ENCODE results near the gene ZNF689. TPM values are rescaled to one million over a fixed set of nuclear protein-coding genes. Genes with fewer than 3 reads are reported as not detected.

Gene ZNF689
- 1 to 10 TPM; 8.7 to 9.9 TPM for total RNA-seq

DNA sequence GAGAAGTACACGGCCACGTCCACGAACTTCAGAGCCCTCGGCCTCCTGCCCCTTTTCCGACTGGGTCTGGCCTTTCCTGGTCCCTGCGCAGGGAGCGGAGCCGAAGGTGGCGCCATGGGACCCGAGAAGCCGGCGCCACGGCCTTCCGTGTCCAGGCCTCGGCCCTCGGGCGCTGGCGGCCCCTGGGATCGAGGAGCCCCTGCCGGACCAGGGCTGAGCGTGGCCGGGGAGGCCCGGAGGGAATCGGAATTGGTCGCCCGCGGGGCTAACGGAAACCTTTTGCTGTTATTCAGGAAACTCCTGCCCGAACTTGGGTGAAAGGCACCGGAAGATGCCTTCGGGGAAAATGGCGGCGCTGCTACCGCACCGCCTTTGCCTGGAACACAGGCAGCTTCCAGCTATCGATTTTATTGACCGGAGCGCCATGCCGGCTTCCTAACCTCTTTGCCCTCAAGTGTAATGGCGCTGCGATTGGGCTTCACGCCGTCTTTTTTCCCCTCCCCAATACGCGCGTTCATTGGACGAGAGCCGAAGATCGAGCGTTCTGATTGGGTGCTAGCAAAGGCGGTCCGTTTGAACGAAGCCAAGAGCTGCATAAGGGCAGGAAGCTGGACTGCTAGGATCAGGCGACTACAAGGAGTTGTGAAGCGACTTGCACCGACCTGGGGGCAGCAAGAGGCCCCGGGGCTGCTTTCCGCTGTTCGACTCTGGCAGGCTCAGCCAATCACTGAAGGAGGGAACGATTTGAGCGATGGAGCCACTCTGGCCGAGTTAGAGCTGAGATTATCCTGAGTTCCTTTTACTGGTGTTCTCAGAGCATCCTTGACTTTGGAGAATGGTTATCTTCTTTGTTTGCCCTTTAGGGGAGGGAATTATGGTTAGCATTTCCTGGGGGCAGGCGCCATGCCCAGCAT is at the start of gene ZNF689:
Gene ZNF689, minus strand, starts transcription at position 464 of the 914 bp plus-strand sequence. Its CDS starts 348 bp downstream, at position 116.
- ChIA-PET POLR2A (interaction anchor here (0.6 to 2.2 kb wide), 14 partner anchors 10 to 215 kb away, joined by 3 to 15 read pairs (median 4); partner anchors contain the start of genes DCTPP1, PRR14, ZNF48 and ZNF688), CTCF (interaction anchor here (0.8 to 5.1 kb wide), 11 partner anchors 9 to 518 kb away, joined by 3 to 45 read pairs (median 5); partner anchors contain the start of genes DCTPP1, PRR14, TBC1D10B and TBX6)
- Mint-ChIP-seq H3K4me1 (ENCODE audit: low read depth) (peaks cover 15% of the 10 kb centered on the region), H3K36me3 (peaks cover 9% of the 10 kb centered on the region), H3K27ac (peak within 1 kb of the TSS; percentile 94), H3K27me3 (no peaks in the 10 kb centered on the region), H3K9me3 (no peaks in the 10 kb centered on the region), H3K4me3 (peak within 1 kb of the TSS; percentile 89)
- DNase-seq = peak; percentile 98
- intact Hi-C loops (cut with micrococcal nuclease) = loop anchor here (1.0 to 5.0 kb wide), 5 partner anchors 40 to 178 kb away; partner anchors contain the start of genes DCTPP1, FBRS and PRR14

- intact Hi-C loops (cut with micrococcal nuclease) = loop anchor here (1.0 to 10.0 kb wide), 13 partner anchors 9 to 798 kb away; partner anchors contain the start of genes ALDOA, ARMC5, CFAP119 and PHKG2
- POLR2A ChIA-PET = interaction anchor here (0.5 to 3.1 kb wide), 15 partner anchors 9 to 593 kb away, joined by 3 to 17 read pairs (median 4); partner anchors contain the start of genes ALDOA, DCTPP1, PRR14 and SRCAP
- no peaks in the 10 kb centered on the region for H3K9me3 Mint-ChIP-seq
- peaks cover 54% of the 10 kb centered on the region for H3K36me3 Mint-ChIP-seq
- peak; percentile 98 for DNase-seq
- CTCF ChIA-PET = interaction anchor here (0.5 to 4.7 kb wide), 12 partner anchors 8 to 266 kb away, joined by 3 to 86 read pairs (median 4); partner anchors contain the start of genes DCTPP1, PHKG2, PRR14 and ZNF785
- H3K27me3 Mint-ChIP-seq = no peaks in the 10 kb centered on the region
- peak overlapping the region; percentile 96 for H3K4me3 Mint-ChIP-seq
- peaks cover 45% of the 10 kb centered on the region for H3K4me1 Mint-ChIP-seq (ENCODE audit: low read depth)
- peak overlapping the region; percentile 100 for H3K27ac Mint-ChIP-seq
Observed at GRCh38 chr16:30658731-30659506, 48.7 kb upstream of the ZNF689 start.

- Mint-ChIP-seq H3K4me1 (ENCODE audit: low read depth) (peaks cover 38% of the 10 kb centered on the region), H3K36me3 (peaks cover 47% of the 10 kb centered on the region), H3K9me3 (no peaks in the 10 kb centered on the region), H3K27ac (peak within 1 kb of the TSS; percentile 100), H3K27me3 (no peaks in the 10 kb centered on the region), H3K4me3 (peak within 1 kb of the TSS; percentile 96)
- ChIA-PET POLR2A (interaction anchor here (0.5 to 3.1 kb wide), 13 partner anchors 8 to 593 kb away, joined by 3 to 17 read pairs (median 4); partner anchors contain the start of genes ALDOA, DCTPP1, PRR14 and SRCAP), CTCF (interaction anchor here (0.7 to 4.7 kb wide), 10 partner anchors 7 to 228 kb away, joined by 3 to 86 read pairs (median 6); partner anchors contain the start of genes DCTPP1, PRR14 and ZNF785)
- intact Hi-C loops (cut with micrococcal nuclease) = loop anchor here (1.0 to 10.0 kb wide), 13 partner anchors 8 to 799 kb away; partner anchors contain the start of genes ALDOA, ARMC5, CFAP119 and PHKG2
- peak; percentile 100 for DNase-seq
Observed at GRCh38 chr16:30657866-30658730, 47.9 kb upstream of the ZNF689 start, which contains the start of gene FBRS. TSS of gene FBRS (plus strand) at chr16:30658431. CDS start at chr16:30659519, 1,088 bp downstream.

DNA sequence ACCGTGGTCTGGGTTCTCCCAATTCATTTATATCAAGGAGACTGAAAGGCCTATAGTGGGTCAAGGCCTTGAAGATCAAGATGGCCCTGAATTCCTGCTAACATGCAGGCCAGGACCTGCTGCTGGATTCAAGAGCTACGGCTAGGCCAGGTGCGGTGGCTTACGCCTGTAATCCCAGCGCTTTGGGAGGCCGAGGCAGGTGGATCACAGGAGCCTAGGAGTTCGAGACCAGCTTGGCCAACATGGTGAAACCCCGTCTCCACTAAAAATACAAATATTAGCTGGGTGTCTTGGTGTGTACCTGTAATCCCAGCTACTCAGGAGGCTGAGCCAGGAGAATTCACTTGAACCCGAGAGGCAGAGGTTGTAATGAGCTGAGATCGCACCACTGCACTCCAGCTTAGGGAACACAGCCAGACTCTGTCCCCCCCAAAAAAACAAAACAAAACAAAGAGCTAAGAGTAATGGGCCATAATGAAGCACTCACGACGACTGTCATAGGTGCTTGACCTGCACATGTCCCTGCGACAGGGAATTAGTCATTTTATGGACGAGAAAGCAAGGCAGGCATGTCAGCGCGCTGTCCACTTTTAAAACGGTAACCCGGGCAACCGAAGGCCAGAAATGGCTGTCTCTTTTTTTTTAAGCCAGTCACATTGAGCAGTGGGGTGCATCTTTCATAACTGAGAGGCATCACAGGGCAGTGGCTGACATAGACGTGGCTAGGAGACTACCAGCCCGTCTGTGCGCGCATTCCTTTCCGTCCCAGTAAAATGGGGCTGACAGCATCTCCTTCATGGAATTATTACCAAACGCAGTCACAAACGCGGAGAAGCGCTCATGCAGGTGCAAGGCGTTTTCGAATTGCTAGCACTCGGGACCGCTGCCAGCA is 47.0 kb upstream of the ZNF689 start:
- Mint-ChIP-seq H3K4me3 (peak overlapping the region; percentile 73), H3K4me1 (ENCODE audit: low read depth) (peaks cover 40% of the 10 kb centered on the region), H3K36me3 (peaks cover 47% of the 10 kb centered on the region), H3K27me3 (no peaks in the 10 kb centered on the region), H3K27ac (peak overlapping the region; percentile 82), H3K9me3 (no peaks in the 10 kb centered on the region)
- CTCF ChIA-PET = interaction anchor here (0.7 to 2.5 kb wide), 4 partner anchors 28 to 127 kb away, joined by 4 to 13 read pairs (median 6); no protein-coding TSS in a partner anchor
- POLR2A ChIA-PET = no interaction called here
- DNase-seq = no peak
- intact Hi-C loops (cut with micrococcal nuclease) = loop anchor here (5.0 to 10.0 kb wide), 5 partner anchors 90 to 800 kb away; partner anchors contain the start of genes ALDOA, ARMC5, CFAP119 and PHKG2

DNA sequence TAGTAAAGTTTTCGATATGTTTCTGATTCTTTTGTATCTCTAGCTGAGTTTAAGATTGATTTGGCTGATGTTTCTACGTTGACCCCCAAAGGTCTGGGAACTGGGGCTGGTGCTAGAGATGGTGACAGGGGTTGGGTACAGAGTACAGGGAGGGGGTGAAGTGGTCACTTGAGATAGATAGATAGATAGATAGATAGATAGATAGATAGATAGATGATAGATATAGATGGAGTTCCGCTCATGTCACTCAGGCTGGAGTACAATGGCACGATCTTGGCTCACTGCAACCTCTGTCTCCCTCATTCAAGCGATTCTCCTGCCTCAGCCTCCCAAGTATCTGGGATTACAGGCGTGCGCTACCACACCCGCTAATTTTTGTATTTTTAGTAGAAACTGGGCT is 46.2 kb upstream of the ZNF689 start:
- DNase-seq = no peak
- ChIA-PET POLR2A (no interaction called here), CTCF (interaction anchor here (1.2 to 2.5 kb wide), 2 partner anchors 28 to 37 kb away, joined by 8 to 13 read pairs; no protein-coding TSS in a partner anchor)
- Mint-ChIP-seq H3K9me3 (no peaks in the 10 kb centered on the region), H3K4me3 (no peak overlapping the region), H3K27ac (peak overlapping the region; percentile 14), H3K27me3 (no peaks in the 10 kb centered on the region), H3K4me1 (ENCODE audit: low read depth) (peaks cover 36% of the 10 kb centered on the region), H3K36me3 (peaks cover 40% of the 10 kb centered on the region)
- intact Hi-C loops (cut with micrococcal nuclease) = loop anchor here (5.0 to 10.0 kb wide), 5 partner anchors 91 to 801 kb away; partner anchors contain the start of genes ALDOA, ARMC5, CFAP119 and PHKG2

- no peaks in the 10 kb centered on the region for H3K9me3 Mint-ChIP-seq
- POLR2A ChIA-PET = no interaction called here
- intact Hi-C loops (cut with micrococcal nuclease) = loop anchor here (5.0 to 10.0 kb wide), 5 partner anchors 91 to 801 kb away; partner anchors contain the start of genes ALDOA, ARMC5, CFAP119 and PHKG2
Observed at GRCh38 chr16:30655815-30656347, 45.7 kb upstream of the ZNF689 start.

GRCh38 chr16:30654856-30655255 is 44.7 kb upstream of the ZNF689 start:
- ChIA-PET POLR2A (no interaction called here), CTCF (no interaction called here)
- Mint-ChIP-seq H3K27ac (no peak overlapping the region), H3K4me1 (ENCODE audit: low read depth) (peaks cover 34% of the 10 kb centered on the region), H3K4me3 (no peak overlapping the region), H3K9me3 (no peaks in the 10 kb centered on the region), H3K27me3 (no peaks in the 10 kb centered on the region), H3K36me3 (peaks cover 30% of the 10 kb centered on the region)
- DNase-seq = no peak
- intact Hi-C loops (cut with micrococcal nuclease) = loop anchor here (5.0 to 10.0 kb wide), 5 partner anchors 92 to 802 kb away; partner anchors contain the start of genes ALDOA, ARMC5, CFAP119 and PHKG2

More at GRCh38 chr16:30655815-30656347, 45.7 kb upstream of the ZNF689 start:
- Mint-ChIP-seq H3K27ac (no peak overlapping the region), H3K4me3 (no peak overlapping the region), H3K27me3 (no peaks in the 10 kb centered on the region), H3K4me1 (ENCODE audit: low read depth) (peaks cover 33% of the 10 kb centered on the region), H3K36me3 (peaks cover 36% of the 10 kb centered on the region)
- no peak for DNase-seq
- CTCF ChIA-PET = interaction anchor here (2.5 kb wide), 1 partner anchor 38 kb away, joined by 13 read pairs; no protein-coding TSS in a partner anchor

GRCh38 chr16:30652718-30653117 is 42.5 kb upstream of the ZNF689 start:
- no peak for DNase-seq
- ChIA-PET CTCF (interaction anchor here (3.0 kb wide), 1 partner anchor 41 kb away, joined by 23 read pairs; no protein-coding TSS in a partner anchor), POLR2A (no interaction called here)
- peak overlapping the region; percentile 88 for H3K4me3 Mint-ChIP-seq
- peaks cover 36% of the 10 kb centered on the region for H3K4me1 Mint-ChIP-seq (ENCODE audit: low read depth)
- H3K27ac Mint-ChIP-seq = peak overlapping the region; percentile 88
- H3K9me3 Mint-ChIP-seq = no peaks in the 10 kb centered on the region
- intact Hi-C loops (cut with micrococcal nuclease) = loop anchor here (10.0 kb wide), 2 partner anchors 222 to 588 kb away; partner anchors contain the start of gene ALDOA
- no peaks in the 10 kb centered on the region for H3K27me3 Mint-ChIP-seq
- peaks cover 30% of the 10 kb centered on the region for H3K36me3 Mint-ChIP-seq

DNA sequence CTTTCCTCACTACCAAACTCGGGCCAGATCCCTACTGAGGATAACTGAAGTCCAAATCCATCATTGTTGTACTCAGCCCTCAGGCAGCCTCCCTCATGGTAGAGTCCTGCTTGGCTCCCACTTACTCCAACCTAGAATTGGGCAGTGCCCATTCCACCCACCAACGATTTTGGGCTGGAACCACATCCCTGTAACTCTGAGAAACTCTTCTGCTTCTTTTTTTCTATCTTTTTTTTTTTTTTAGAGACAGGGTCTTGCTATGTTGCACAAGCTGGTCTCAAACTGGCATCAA is 41.8 kb upstream of the ZNF689 start:
- Mint-ChIP-seq H3K36me3 (peaks cover 30% of the 10 kb centered on the region), H3K27ac (peak overlapping the region; percentile 88), H3K4me3 (peak overlapping the region; percentile 88), H3K4me1 (ENCODE audit: low read depth) (peaks cover 28% of the 10 kb centered on the region), H3K27me3 (no peaks in the 10 kb centered on the region), H3K9me3 (no peaks in the 10 kb centered on the region)
- POLR2A ChIA-PET = no interaction called here
- CTCF ChIA-PET = interaction anchor here (3.0 kb wide), 1 partner anchor 42 kb away, joined by 23 read pairs; no protein-coding TSS in a partner anchor
- intact Hi-C loops (cut with micrococcal nuclease) = loop anchor here (10.0 kb wide), 2 partner anchors 223 to 587 kb away; partner anchors contain the start of gene ALDOA
- no peak for DNase-seq
